Bronchial epithelial cell (primary cell): ENCODE results near the gene SPATA21. TPM values are rescaled to one million over a fixed set of nuclear protein-coding genes. Genes with fewer than 3 reads are reported as not detected.

Experiments used
- DNase-seq: peaks from one replicate; pipeline ENCODE4 v3.0.0-alpha.2; 2010; ENCODE audit warnings: low read depth
- FAIRE-seq: peaks from 2 replicates; lab custom pipeline; 2011; peaks lifted over from hg19 to GRCh38; lab: Jason Lieb, UNC
- H3K27me3 ChIP-seq: 2 replicates; pipeline ENCODE4 v1.5.1; 2011; ENCODE audit warnings: low read length; ENCODE audit not compliant: control insufficient read depth, insufficient read depth
- H3K36me3 ChIP-seq: 2 replicates; pipeline ENCODE4 v1.5.1; 2011; ENCODE audit warnings: low read length; ENCODE audit not compliant: control insufficient read depth, insufficient read depth
- H3K4me3 ChIP-seq: 2 replicates; pipeline ENCODE4 v1.5.1; 2011; ENCODE audit warnings: mild to moderate bottlenecking, low read depth, low read length, control low read depth
- total RNA-seq: library from RNA; depleted of rRNA; stranded (reverse); fragments of >200 nt; gene quantifications from 2 replicates; pipeline ENCODE4 v1.2.1, GENCODE V29; 2014
- TF ChIP-seq, protein P1 (sequence below): IDR thresholded peaks from 2 replicates; pipeline ENCODE4 v1.5.1; 2011; ENCODE audit warnings: mild to moderate bottlenecking, moderate library complexity, low read length, control low read depth, inconsistent platforms; ENCODE audit not compliant: insufficient read depth, severe bottlenecking

Gene SPATA21
- total RNA-seq, 1 donor from 2014 or later, result not detected

DNA sequence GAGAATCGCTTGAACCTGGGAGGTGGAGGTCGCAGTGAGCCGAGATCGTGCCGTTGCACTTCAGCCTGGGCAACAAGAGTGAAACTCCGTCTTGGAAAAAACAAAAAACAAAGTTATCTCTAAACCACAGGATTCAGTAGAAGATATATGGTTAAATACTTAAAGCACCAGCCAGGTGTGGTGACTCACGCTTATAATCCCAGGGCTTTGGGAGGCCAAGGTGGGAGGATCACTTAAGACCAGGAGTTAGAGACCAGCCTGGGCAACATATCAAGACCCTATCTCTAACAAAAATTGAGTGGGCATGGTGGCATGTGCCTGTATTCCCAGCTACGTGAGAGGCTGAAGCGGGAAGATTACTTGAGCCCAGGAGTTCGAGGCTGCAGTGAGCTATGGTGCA is 8.9 kb upstream of the SPATA21 start:
- no peak overlapping the region for H3K4me3 ChIP-seq
- DNase-seq, result no peak
- FAIRE-seq, result no peak
- TF ChIP-seq, protein P1, sequence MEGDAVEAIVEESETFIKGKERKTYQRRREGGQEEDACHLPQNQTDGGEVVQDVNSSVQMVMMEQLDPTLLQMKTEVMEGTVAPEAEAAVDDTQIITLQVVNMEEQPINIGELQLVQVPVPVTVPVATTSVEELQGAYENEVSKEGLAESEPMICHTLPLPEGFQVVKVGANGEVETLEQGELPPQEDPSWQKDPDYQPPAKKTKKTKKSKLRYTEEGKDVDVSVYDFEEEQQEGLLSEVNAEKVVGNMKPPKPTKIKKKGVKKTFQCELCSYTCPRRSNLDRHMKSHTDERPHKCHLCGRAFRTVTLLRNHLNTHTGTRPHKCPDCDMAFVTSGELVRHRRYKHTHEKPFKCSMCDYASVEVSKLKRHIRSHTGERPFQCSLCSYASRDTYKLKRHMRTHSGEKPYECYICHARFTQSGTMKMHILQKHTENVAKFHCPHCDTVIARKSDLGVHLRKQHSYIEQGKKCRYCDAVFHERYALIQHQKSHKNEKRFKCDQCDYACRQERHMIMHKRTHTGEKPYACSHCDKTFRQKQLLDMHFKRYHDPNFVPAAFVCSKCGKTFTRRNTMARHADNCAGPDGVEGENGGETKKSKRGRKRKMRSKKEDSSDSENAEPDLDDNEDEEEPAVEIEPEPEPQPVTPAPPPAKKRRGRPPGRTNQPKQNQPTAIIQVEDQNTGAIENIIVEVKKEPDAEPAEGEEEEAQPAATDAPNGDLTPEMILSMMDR, result no peak
- H3K36me3 ChIP-seq, result peaks cover 40% of the 10 kb centered on the region
- no peaks in the 10 kb centered on the region for H3K27me3 ChIP-seq

DNA sequence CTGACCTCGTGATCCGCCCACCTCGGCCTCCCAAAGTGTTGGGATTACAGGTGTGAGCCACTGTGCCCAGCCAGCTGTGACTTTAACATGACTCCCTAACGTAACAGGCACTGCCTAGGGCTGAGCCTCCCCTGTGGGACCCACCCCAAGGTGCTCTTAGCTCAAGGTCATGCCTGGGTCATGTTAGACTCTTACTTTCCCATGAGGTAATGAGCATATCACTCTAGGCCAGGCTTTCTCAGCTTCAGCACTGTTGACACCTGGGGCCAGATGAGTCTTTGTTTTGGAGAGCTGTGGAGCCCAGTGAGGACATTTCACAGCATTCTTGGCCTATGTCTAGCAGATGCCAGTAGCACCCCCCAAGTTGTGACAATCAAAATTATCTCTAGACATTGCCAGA is 7.8 kb upstream of the SPATA21 start:
- TF ChIP-seq, protein P1, result no peak
- FAIRE-seq (no peak), DNase-seq (no peak)
- H3K36me3 ChIP-seq, result peaks cover 40% of the 10 kb centered on the region
- no peak overlapping the region for H3K4me3 ChIP-seq
- no peaks in the 10 kb centered on the region for H3K27me3 ChIP-seq

DNA sequence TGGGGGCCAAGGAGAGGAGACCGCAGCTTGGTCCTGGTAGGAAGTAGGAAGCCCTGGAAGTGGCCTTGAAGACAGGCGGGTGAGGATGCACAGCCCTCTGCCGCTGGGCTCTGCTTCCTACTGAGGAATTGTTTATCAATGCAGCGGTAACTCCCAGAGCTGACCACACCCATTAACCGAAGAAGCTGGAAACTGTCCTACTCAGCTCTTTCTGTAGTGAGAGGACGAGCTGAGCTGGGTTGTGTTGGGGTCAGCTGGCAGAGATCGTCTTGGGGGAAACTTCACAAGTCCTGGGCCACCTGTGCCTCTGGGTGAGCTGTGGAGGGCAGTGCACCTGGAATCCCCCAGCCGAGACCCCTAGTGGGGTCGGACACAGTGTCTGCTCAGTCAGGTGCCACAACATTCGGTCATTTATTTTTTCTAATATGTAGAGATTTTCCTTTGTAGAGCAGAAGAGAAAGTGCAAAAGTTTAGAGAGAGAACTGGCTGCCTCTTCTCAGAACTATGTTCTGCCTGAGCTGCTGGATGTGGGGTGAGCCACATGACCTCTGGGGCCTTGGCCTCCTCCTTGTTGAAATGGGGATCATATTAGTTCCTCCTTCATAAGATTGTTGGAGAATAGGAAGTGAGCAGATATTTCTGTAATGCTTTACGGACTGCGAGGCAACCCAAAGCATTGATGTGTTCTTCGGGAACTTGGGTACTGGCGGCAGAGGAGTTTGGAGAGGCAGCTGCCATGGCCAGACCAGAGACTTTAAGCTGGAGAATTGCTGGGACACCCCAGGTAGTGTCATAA is 6.9 kb upstream of the SPATA21 start:
- FAIRE-seq, result no peak
- TF ChIP-seq, protein P1, result no peak
- H3K27me3 ChIP-seq, result no peaks in the 10 kb centered on the region
- H3K4me3 ChIP-seq, result no peak overlapping the region
- no peak for DNase-seq
- peaks cover 33% of the 10 kb centered on the region for H3K36me3 ChIP-seq

DNA sequence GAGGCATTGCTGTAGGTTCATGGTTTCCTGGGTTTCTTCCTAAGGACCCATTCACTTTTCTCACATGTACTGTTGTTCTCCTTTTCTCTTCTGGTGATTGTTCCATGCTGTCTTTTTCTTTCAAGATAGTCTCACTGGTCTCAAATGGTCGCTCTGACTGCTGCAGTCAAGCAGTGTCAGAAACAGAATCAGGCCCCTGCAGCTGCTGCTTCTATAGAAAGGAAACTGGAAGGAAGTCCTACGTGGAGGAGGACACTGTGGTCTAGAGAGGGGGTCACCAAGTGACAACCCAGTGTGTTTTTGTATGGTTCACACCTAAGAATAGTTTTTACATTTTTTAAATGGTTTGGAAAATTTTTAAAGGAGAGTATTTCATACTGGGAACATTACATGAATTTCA is 5.7 kb upstream of the SPATA21 start:
- FAIRE-seq (no peak), DNase-seq (no peak)
- H3K27me3 ChIP-seq, result no peaks in the 10 kb centered on the region
- H3K36me3 ChIP-seq, result peaks cover 21% of the 10 kb centered on the region
- H3K4me3 ChIP-seq, result no peak overlapping the region
- TF ChIP-seq, protein P1, result no peak

DNA sequence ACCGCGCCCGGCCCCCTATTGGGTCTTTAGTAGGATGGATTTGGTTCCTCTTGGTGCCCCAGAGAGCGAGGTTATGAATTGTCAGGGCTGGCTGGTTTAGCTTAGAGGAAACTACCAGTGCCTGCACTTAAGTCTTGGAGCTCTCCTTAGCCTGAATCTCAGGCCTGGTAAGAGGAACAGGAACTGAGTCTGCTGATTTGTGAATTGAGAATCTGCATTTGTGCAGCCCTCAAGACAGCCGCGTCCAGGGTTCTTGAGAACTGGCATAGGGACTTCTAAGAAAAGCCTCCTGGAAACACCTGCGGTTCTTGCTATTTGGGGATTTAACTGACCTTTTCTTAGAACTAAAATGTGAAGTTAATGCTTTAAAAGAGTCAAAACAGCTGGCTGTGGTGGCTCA is 5.0 kb upstream of the SPATA21 start:
- H3K27me3 ChIP-seq, result no peaks in the 10 kb centered on the region
- H3K36me3 ChIP-seq, result peaks cover 19% of the 10 kb centered on the region
- DNase-seq (no peak), FAIRE-seq (no peak)
- H3K4me3 ChIP-seq, result no peak overlapping the region
- TF ChIP-seq, protein P1, result no peak
